Motor neuron (in vitro differentiated cells): ENCODE measurements around the gene GNAQ. TPM values are rescaled to one million over a fixed set of nuclear protein-coding genes. Genes with fewer than 3 reads are reported as not detected.

Experiments used
- ATAC-seq, 8 experiments: fragments of 200-7000 bp; cut with Tn5 transposase; replicated peaks in 6 of 8; 2 replicates each; pipeline ENCODE4 v1.8.0; 2021; ENCODE audit warnings: mild to moderate bottlenecking in 8 of 8, moderate library complexity in 8 of 8
- H3K27ac ChIP-seq, 2 donors: fragments of 250-450 bp; sonication (Bioruptor Pico); 2 replicates each; pipeline ENCODE4 v1.9.0; 2021; ENCODE audit warnings: antibody characterized with exemption in 2 of 2, mild to moderate bottlenecking in 2 of 2, moderate library complexity in 1 of 2
- H3K4me1 ChIP-seq, 2 donors: fragments of 250-450 bp; sonication (Bioruptor Pico); replicated peaks in 1 of 2; 2 replicates each; pipeline ENCODE4 v1.6.1; 2021; ENCODE audit warnings: antibody characterized with exemption in 2 of 2, mild to moderate bottlenecking in 2 of 2, moderate library complexity in 1 of 2
- H3K4me3 ChIP-seq, 5 donors: fragments of 250-450 bp; sonication (Bioruptor Pico); 2 replicates each; pipeline ENCODE4 v1.9.0; 2021; ENCODE audit warnings: antibody characterized with exemption in 5 of 5, mild to moderate bottlenecking in 5 of 5, moderate library complexity in 4 of 5
- WGBS, 10 experiments: fragments of 450-650 bp; shearing (Covaris generic); methylation state at CpG; one replicate each; pipeline ENCODE4 v1.0.0; 2022; 5-methylcytosine and 5-hydroxymethylcytosine counted together
- in situ Hi-C, 9 experiments: fragments of 400-800 bp; cut with MboI; loops; one replicate each; pipeline ENCODE4 v1.15.0; 2021; ENCODE audit warnings: low sequenced_read_pairs in 9 of 9, low pct_unique_long_range_greater_than_20kb in 2 of 9; ENCODE audit not compliant: unreplicated experiment in 9 of 9
- total RNA-seq, 8 experiments: library from RNA; unstranded; fragments of 300-600 nt; gene quantifications; 2 replicates each; pipeline versions ENCODE4 v1.2.3 to v1.2.4, GENCODE V29; 2022

Gene GNAQ
- total RNA-seq, 8 experiments from 2014 or later = 10.5 to 84.7 (median 37.9) TPM

GRCh38 chr9:77896938-77897667 lies 134.5 kb downstream of the GNAQ start:
- Histone ChIP-seq H3K4me1 (peaks cover 3 to 6% of the 10 kb centered on the region in 2 donors), H3K27ac (no peak overlapping the region), H3K4me3 (no peak overlapping the region)
- in situ Hi-C loops = no loop called here
- peak in 2 of 8 experiments; percentile 50 for ATAC-seq
- WGBS, 10 experiments = 20 to 89% (median 82%) methylated on average over 1 to 7 of the region's 8 CpGs; no CpG with 5 or more reads in 1 of the 10 experiments

GRCh38 chr9:77896269-77896937 lies 135.2 kb downstream of the GNAQ start:
- in situ Hi-C loops = no loop called here
- ATAC-seq = no peak

GRCh38 chr9:77893706-77894105 lies 137.9 kb downstream of the GNAQ start:
- Histone ChIP-seq H3K4me3 (no peak overlapping the region), H3K4me1 (peaks cover 10 to 11% of the 10 kb centered on the region in 2 donors), H3K27ac (no peak overlapping the region)
- in situ Hi-C loops = no loop called here
- 80 to 100% (median 94%) methylated on average over 1 to 3 of the region's 3 CpGs; no CpG with 5 or more reads in 4 of the 10 experiments for WGBS, 10 experiments
- ATAC-seq = no peak

More at GRCh38 chr9:77896269-77896937, 135.2 kb downstream of the GNAQ start:
- H3K27ac ChIP-seq = no peak overlapping the region
- no peak overlapping the region for H3K4me3 ChIP-seq
- WGBS, 10 experiments = 73 to 100% (median 93%) methylated on average over 1 to 2 of the region's 2 CpGs
- H3K4me1 ChIP-seq = peaks cover 10 to 11% of the 10 kb centered on the region in 2 donors

GRCh38 chr9:77892955-77893514 lies 138.6 kb downstream of the GNAQ start:
- in situ Hi-C loops = no loop called here
- peaks cover 10 to 11% of the 10 kb centered on the region in 2 donors for H3K4me1 ChIP-seq
- ATAC-seq = peak in 2 of 8 experiments; percentile 59 to 69
- WGBS, 10 experiments = 80 to 100% (median 100%) methylated on average over 1 to 3 of the region's 3 CpGs; no CpG with 5 or more reads in 1 of the 10 experiments
- H3K27ac ChIP-seq = no peak overlapping the region
- H3K4me3 ChIP-seq = no peak overlapping the region

GRCh38 chr9:77892171-77892570 lies 139.4 kb downstream of the GNAQ start:
- peaks cover 10 to 11% of the 10 kb centered on the region in 2 donors for H3K4me1 ChIP-seq
- in situ Hi-C loops = no loop called here
- WGBS, 10 experiments = 0 to 67% (median 20%) methylated on average over 1 of the region's 1 CpG; no CpG with 5 or more reads in 4 of the 10 experiments
- ATAC-seq = peak in 2 of 8 experiments; percentile 26 to 42
- no peak overlapping the region for H3K27ac ChIP-seq
- H3K4me3 ChIP-seq = no peak overlapping the region

- no peak overlapping the region for H3K27ac ChIP-seq
- no peak overlapping the region for H3K4me3 ChIP-seq
- 77 to 99% (median 85%) methylated on average over 2 to 8 of the region's 8 CpGs for WGBS, 10 experiments
- in situ Hi-C loops = no loop called here
- peaks cover 8 to 10% of the 10 kb centered on the region in 2 donors for H3K4me1 ChIP-seq
- peak in 3 of 8 experiments; percentile 27 to 36 (median 30) for ATAC-seq
These were observed 140.3 kb downstream of the GNAQ start for GRCh38 chr9:77891128-77891800.

- WGBS, 10 experiments = 0 to 100% (median 56%) methylated on average over 1 to 2 of the region's 2 CpGs; no CpG with 5 or more reads in 1 of the 10 experiments
- in situ Hi-C loops = no loop called here
- ATAC-seq = peak in 1 of 8 experiments; percentile 64
- Histone ChIP-seq H3K4me3 (no peak overlapping the region), H3K4me1 (peaks cover 13 to 28% of the 10 kb centered on the region in 2 donors), H3K27ac (no peak overlapping the region)
These were observed 143.9 kb downstream of the GNAQ start for GRCh38 chr9:77887662-77888061.

GRCh38 chr9:77885104-77885672 lies 146.4 kb downstream of the GNAQ start:
- peak in 1 of 8 experiments; percentile 74 for ATAC-seq
- 65 to 100% (median 93%) methylated on average over 1 to 3 of the region's 3 CpGs; no CpG with 5 or more reads in 1 of the 10 experiments for WGBS, 10 experiments
- H3K4me1 ChIP-seq = peaks cover 12 to 25% of the 10 kb centered on the region in 2 donors
- in situ Hi-C loops = no loop called here
- no peak overlapping the region for H3K27ac ChIP-seq
- no peak overlapping the region for H3K4me3 ChIP-seq

GRCh38 chr9:77883846-77884771 lies 147.5 kb downstream of the GNAQ start:
- in situ Hi-C loops = no loop called here
- 10 to 92% (median 72%) methylated on average over 1 to 5 of the region's 5 CpGs; no CpG with 5 or more reads in 1 of the 10 experiments for WGBS, 10 experiments
- H3K27ac ChIP-seq = no peak overlapping the region
- ATAC-seq = no peak
- H3K4me3 ChIP-seq = no peak overlapping the region
- H3K4me1 ChIP-seq = peaks cover 12 to 30% of the 10 kb centered on the region in 2 donors

- peaks cover 12 to 30% of the 10 kb centered on the region in 2 donors for H3K4me1 ChIP-seq
- H3K27ac ChIP-seq = peak overlapping the region in 1 of 2 donors; percentile 34
- in situ Hi-C loops = no loop called here
- ATAC-seq = no peak
- H3K4me3 ChIP-seq = no peak overlapping the region
These were observed 148.5 kb downstream of the GNAQ start for GRCh38 chr9:77883133-77883532.

- no peak overlapping the region for H3K4me3 ChIP-seq
- H3K27ac ChIP-seq = no peak overlapping the region
- ATAC-seq = peak in 1 of 8 experiments; percentile 35
- in situ Hi-C loops = no loop called here
- peaks cover 18 to 31% of the 10 kb centered on the region in 2 donors for H3K4me1 ChIP-seq
- WGBS, 10 experiments = 14 to 79% (median 52%) methylated on average over 1 to 4 of the region's 4 CpGs; no CpG with 5 or more reads in 1 of the 10 experiments
These were observed 149.3 kb downstream of the GNAQ start for GRCh38 chr9:77882294-77882693.
